ENCODE results near the gene TMCO4.

- no peak for TF ChIP-seq CTCF (IDR thresholded peaks at IDR 0.05)
- TF ChIP-seq EZH2 (IDR thresholded peaks at IDR 0.05; ENCODE audit: borderline replicate concordance, insufficient read depth, low read depth, low read length, poor library complexity, severe bottlenecking): no peak
Observed at GRCh38 chr1:19706136-19706535, 93.6 kb downstream of the TMCO4 start.

Data from B cell (primary cell).